HG03354 (cell line): ENCODE data around the gene KDM7A.

Experiments used
- ATAC-seq: cut with Tn5 transposase; IDR thresholded peaks from one replicate; pipeline ENCODE4 v1.9.1; 2021; ENCODE audit warnings: mild to moderate bottlenecking; ENCODE audit not compliant: unreplicated experiment, poor library complexity, severe bottlenecking

KDM7A gene

GRCh38 chr7:140036224-140036962 is 140.4 kb downstream of the KDM7A start:
- peak; percentile 73 for ATAC-seq

DNA sequence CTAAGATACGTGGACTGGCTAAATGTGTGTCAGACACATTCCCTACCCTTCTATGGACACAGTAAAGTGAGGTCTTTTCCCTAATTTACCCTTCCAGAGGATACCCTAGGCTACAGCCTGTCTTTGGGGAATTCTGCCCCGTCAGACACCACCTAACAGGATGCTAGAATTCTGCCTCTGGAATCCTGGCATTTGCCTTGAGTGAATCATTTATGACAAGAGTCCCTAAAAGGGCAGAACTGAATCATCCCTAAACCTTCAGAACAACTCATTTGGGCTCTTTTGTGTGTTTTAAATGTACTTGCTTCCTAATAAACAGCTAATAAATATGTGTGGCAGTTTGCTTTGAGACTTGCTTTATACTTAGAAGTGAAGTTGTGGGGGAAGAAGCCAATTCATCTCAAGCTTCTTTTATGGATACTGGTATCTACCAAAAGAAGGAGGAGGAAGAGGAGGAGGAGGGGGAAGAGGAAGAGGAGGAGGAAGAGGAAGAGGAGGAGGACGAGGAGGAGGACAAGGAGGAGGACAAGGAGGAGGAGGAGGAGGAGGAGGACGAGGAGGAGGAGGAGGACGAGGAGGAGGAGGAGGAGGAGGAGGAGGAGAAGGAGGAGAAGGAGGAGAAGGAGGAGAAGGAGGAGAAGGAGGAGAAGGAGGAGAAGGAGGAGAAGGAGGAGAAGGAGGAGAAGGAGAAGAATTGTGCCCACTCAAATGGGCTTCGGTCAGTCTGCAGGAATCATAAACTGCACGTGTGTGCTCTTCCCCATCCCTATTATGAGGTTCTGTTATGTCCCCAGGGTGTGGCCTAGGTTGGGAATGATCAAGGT is 141.2 kb downstream of the KDM7A start:
- no peak for ATAC-seq
